Stimulated activated CD4-positive, alpha-beta T cell treated with anti-CD3 and anti-CD28 coated beads, Interleukin-12 subunit alpha, Interleukin-12 subunit beta, amount 100 ng/mL, for 48 hours (primary cell): ENCODE measurements around the gene RAMP2.
A peak's percentile ranks its signal among the peaks of the same experiment; 100 is the strongest.

Experiments used
- DNase-seq, 3 donors: peaks; one replicate each; pipeline ENCODE4 v3.0.0-alpha.2; 2020; ENCODE audit warnings: low read depth in 2 of 3, low spot score in 1 of 3

The RAMP2 gene

DNA sequence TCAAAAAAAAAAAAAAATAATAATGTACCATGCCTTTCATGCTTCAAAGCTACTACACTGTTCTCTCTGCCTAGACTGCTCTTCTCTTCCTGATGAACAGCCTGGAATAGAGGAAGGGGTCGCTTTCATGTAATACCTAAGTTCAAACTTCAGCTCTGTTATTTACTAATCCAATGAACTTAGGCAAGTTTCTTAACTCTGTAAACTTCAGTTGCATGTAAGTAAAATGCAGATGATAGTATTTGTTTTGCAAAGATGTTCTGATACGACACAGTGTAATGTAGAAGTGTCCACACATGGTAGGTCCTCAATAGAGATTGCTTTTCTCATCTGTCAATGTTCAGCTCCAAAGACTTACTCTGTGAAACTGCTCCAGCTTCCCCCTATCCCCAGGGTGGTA, 30.9 kb downstream of the RAMP2 start:
- no peak for DNase-seq

DNA sequence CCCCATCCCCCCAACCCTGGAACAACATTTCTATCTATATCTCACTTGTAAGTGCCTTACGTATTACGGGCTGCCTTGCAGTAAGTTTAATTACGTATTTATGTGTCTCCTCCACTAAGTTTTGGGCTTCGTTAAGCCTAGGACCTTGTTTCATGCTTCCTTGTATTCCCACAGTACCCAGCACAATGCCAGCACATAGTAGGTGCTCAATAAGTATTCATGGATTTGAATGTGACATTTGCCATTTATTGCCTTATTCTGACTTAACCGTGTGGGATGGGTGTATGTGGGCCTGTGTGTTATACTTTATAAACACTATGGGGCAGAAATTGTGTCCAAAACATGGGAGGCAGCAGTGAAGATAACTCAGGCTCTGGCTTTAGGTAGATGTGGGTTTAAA, 31.5 kb downstream of the RAMP2 start:
- no peak for DNase-seq

DNA sequence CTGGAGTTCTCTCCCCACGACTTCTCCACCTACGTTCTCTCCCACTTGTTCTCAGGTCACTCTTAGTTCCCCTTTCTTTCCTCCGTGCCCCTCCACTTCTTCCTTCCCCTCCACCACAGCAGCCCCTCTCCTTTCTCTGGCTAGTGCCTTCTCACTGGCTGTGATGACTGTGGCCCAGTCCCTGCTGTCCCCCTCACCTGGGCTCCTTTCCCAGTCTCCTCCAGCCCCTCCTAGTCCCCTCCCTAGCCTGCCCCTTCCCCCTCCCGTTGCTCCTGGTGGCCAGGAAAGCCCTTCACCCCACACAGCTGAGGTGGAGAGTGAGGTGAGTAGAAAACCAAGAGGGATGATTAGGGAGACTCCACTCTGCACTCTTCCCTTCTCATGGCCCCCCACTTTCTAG, 34.0 kb downstream of the RAMP2 start:
- DNase-seq: no peak

DNA sequence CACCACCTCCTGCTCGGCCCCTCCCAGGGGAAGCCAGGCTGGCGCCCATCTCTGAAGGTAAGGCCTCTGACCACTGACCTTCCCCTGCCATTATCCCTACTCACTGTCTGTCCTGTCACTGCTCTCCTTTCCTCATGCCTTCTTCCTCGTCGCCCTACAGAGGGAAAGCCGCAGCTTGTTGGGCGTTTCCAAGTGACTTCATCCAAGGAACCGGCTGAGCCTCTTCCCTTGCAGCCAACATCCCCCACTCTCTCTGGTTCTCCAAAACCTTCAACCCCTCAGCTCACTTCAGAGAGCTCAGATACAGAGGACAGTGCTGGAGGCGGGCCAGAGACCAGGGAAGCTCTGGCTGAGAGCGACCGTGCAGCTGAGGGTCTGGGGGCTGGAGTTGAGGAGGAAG, 34.4 kb downstream of the RAMP2 start:
- no peak for DNase-seq

GRCh38 chr17:42796066-42796758, 35.2 kb downstream of the RAMP2 start:
- no peak for DNase-seq

GRCh38 chr17:42797067-42798007, 36.3 kb downstream of the RAMP2 start:
- DNase-seq: no peak

DNA sequence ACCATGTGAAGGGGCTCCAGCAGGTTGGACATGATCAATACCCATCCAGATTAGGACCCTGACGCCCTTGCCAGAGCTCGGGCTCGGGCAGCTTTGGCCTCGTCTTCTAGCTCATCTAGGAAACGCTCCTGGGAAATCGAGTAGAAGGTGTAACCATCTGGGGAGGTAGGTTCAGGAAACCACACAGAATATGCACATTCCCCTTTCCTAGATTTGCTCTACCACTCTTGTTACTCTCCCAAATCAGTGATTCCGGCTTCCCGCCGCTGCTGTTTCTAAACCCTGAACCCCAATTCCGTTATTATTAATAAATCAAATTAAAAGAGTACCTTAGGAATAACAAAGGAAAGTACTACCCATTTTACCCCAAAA, 37.0 kb downstream of the RAMP2 start:
- DNase-seq: no peak

- DNase-seq: peak; percentile 71 to 78 (median 76)
Observed at GRCh38 chr17:42798383-42799380, 37.7 kb downstream of the RAMP2 start, which contains the start of the genes CNTD1 and COA3. TSS of gene CNTD1 (plus strand) at chr17:42798861. CDS start at chr17:42799068, 207 bp downstream. TSS of gene COA3 (minus strand) at chr17:42798704. CDS start at chr17:42798681, 23 bp downstream.

DNA sequence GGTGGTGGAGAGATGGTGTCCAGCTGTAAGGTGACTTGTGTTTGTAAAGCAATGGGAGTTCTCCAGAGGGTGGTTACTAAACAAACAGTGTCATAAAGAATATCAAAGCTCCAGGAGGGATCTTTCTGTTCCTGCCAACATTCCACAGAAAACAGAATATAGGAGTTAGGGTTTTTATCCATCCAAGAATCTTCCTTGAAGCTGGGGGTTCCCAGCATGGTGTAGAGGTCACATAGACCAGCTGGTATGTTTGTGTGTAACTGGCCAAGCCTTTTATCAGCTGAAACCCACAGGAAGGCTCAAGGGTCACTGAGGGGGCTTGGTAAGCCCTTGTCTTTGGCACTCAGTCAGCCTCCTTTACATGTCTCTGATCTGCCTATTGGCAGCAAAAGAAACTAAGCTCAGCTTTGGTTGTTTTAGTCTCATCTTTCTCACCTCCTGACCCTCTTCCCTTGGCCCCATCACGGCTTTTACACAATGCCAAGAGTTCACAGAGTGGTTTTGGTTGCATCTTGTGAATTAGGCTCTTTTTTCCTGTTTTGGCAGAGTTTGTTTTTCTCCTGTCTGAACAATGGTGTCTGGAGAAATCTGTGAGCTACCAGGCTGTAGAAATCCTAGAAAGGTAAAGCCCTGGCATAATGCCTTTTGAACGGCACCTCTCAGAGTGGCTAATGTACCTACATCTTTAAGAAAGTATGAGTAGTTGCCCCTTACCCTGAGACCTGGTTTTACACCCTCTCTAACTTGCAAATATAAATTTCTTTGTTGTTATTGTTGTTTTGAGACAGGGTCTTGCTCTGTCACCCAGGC, 42.3 kb downstream of the RAMP2 start:
- no peak for DNase-seq

DNA sequence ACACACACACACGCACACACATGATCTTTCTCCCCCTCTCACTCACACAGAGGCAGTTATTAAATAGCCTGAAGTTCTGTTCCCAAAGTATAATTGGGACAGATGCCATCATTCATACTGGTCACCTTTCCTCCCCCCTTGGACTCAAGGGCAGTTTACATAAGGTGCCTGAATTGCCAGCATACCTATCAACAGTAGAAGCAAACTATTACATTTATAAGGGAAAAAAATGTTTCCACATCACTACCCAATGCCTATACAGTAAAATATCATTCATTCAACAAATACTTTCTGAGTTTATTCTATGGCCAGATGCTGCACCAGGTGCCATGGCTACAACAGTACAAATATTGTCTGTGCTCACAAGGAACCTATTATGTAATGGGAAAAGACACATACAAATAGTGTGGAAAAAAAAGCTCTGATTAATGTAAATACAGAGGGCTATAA, 43.9 kb downstream of the RAMP2 start:
- DNase-seq: no peak

- DNase-seq: no peak
Observed at GRCh38 chr17:42806249-42806648, 45.2 kb downstream of the RAMP2 start.

GRCh38 chr17:42809250-42809649, 48.2 kb downstream of the RAMP2 start:
- DNase-seq: no peak
